Stimulated activated CD4-positive, alpha-beta T cell treated with anti-CD3 and anti-CD28 coated beads, Interleukin-4, amount 100 ng/mL, for 48 hours (primary cell): ENCODE data around the gene CCDC170.
"Not testable (repeated sequence)": the region's sequence is repeated elsewhere in the genome, so short reads cannot be mapped to it uniquely, and the experiment has no call there.

Experiments used
- DNase-seq, 2 donors: peaks; one replicate each; pipeline ENCODE4 v3.0.0-alpha.2; 2020; ENCODE audit warnings: low read depth in 2 of 2

CCDC170 gene

DNA sequence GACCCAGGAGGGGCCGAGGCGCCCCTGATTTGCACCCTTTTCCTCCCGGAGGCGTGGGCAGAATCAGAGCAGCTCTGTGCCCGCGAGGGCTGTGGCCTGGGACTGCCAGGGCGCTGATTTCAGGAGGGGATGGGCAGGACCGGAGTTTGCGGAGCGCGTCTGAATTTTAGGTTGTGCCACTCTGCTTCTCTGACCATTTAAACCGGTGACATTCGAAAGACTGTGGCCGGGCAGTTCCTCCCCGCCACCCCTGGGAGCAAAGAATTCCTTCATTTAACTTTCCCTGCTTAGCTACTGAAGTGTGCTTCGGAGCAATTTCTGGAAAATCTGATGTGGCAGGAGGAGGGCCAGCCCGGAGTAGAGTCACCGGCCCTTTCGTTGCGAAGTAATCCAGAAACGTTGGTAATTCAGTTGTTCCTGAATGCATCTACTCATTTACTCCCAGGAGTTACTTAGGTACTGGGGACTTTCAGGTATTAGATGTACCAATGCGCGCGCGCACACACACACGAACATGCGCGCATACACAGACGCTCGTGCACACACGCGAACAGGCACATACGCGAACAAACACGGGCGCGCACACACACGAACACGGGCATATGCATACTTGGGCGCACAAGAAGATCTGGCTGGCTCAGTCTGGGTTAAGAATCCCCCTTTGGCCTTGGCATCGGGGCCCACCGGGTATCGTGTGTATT is 568 bp downstream of the CCDC170 start:
- no peak for DNase-seq

DNA sequence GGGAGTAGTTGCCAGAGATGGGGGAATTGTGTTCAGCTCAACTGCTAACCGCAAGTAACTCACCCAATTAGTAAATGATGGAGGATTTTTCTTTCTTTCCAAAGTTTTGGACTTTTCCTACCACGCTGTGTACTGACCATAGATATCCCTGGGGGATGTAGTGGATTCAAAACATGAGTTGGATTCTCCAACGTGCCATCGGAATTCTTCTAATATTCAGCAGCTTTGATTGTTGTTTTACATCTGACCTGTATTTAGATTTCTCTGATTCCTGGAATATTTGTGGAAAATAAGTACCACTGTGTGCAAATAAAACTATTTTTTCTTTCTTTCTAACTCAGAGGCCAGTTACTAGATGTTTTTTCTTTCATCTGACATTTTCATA is 1.1 kb downstream of the CCDC170 start:
- DNase-seq, result no peak

DNA sequence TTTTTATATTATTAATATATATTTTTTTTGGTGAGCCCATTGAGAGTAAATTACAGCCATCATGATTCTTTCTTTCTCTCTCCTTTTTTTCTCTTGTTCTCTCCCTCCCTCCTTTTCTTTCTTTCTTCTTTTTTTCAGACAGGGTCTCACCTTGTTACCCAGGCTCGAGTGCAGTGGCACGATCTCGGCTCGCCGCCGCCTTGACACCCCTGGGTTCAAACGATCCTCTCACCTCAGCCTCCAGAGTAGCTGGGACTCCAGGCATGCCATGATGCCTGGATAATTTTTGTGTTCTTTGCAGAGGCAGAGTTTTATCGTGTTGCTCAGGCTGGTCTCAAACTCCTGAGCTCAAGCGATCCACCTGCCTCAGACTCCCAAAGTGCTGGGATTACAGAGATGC is 1.6 kb downstream of the CCDC170 start:
- DNase-seq, result no peak

DNA sequence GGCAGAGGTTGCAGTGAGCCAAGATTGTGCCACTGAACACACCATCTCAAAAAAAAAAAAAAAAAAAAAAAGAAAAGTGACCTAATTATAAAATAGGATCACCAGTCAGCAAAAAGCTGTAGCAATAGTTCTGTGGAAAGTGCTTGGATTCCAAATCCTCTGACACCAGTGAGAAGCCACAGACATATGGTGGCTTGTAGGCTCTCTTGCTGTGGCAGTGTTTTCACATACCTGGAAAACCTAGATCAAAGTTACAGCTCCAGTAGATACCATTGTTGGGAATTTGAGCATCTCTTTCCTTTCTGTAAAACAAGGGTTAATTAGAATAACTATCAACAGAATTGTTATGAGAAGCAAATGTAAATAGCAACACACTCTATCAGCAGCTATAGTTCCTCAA is 4.1 kb downstream of the CCDC170 start:
- no peak for DNase-seq

DNA sequence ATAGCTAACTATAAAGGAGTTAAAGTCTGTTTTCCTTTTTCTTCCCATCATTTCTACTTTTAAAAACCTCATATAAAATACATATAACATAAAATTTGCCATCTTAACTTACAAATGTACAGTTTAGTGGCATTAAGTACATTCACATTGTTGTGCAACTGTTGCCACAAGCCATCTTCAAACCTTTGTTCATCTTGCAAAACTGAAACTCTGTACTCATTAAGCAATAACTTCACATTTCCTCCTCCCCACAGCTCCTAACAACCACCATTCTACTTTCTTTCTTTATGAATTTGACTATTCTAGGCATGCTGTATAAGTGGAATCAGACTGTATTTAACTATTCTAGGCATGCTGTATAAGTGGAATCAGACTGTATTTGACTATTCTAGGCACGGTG is 4.5 kb downstream of the CCDC170 start:
- no peak for DNase-seq

DNA sequence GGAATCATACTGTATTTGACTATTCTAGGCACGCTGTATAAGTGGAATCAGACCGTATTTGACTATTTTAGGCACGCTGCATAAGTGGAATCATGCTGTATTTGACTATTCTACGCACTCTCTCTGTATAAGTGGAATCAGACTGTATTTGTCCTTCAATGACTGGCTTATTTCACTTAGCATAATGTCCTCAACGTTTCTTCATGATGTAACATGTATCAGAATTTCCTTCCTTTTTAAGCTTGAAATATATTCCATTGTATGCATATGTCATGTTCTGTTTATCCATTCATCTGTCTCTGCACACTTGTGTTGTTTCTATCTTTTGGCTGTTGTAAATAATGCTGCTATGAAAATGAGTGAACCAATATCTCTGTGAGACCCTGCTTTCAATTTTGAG is 5.7 kb downstream of the CCDC170 start:
- no peak for DNase-seq

DNA sequence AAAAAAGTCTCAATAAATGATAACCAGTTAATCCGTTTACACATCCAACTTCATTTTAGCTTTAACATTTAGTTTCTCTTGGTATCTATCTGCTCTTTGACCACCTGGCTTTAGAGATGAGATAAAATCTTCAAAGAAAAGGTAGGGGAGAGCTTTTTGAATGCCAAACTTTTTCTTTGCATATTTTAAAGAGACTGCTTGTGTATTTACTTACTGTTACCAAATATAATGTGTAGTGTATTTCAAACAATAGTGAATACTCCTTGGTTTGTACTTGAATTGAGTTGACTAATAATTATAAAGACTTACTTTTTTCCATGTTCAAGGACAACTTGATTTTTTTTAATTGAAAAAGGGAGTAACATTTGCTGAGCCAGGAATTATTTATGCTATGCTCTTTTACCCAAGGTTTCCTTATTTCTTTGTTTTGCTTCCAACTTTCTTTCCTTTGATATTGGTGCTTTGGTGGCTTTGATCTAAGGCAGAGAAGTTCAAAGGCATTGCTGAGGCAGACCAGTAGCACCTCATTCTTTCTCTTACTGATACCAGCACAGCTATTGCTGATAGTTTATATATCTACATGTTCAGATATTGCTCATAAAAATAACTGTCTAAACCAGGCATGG is 7.8 kb downstream of the CCDC170 start:
- no peak for DNase-seq

DNA sequence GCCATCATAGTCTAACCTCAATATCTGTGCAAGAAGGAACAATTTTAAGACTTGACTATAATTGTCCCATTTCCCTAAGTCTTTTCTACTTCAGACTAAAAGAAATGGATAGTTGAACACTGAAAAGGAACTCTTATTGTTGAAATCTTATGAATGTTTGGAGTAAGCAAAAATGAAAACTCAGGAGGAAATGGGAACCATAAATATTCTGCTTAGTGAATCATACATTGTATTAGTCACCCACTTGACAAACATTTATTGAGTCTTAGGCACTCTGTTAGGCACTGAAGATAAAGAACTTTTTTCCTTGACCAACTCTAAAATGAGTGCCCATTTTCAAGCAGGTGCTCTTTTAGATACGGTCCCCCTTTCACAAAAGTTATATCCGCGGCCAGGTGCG is 8.7 kb downstream of the CCDC170 start:
- DNase-seq, result no peak

DNA sequence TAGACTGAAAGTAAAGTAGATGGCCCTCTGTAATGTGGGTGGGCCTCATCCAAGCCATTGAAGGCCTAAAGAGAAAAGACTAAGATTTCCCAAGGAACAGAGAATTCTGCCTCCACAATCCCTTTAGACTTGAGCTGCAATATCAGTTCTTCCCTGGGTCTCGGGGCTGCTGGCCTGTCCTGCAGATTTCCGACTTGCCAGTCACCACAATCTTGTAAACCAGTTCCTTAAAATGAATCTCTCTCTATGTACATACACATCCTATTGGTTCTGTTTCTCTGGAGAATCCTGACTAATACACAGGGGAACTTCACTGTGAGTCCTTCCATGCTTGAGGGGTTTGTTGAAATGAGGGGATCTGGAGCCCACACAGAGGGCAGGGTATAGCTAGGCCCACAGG is 12.9 kb downstream of the CCDC170 start:
- DNase-seq, result no peak

DNA sequence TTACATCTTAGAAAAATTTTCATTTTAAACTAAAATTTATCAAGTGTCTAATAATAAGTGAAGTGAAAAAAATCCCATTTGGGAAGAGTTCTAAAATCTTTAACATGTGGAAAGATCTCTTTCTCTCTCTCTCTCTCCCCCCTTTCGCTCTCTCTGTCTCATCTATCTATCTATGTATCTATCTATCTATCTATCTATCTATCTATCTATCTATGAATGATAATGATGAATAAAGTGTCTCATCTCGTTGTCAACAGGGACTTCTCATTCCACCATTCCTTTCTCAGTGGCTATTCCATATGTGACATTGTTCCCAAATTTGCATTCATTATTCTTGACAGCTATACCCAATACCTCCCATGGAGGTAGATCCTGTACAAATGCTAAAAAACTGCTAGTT is 15.2 kb downstream of the CCDC170 start:
- DNase-seq, result no peak

DNA sequence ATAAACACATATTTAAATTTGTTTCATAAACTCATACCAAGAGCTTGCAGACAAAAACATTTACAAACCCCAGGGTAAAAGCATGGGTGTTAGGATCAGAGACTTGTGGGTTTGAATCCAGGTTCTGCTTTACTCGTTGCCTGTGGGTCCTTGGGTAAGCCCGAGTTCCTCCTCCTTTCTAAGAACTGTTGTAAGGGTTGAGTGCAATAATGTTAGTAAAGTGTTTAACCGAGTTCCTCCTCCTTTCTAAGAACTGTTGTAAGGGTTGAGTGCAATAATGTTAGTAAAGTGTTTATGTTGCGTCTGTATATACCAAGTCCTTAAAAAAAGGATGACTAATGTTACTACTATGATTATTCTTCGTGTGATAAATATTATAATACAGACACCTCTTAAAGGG is 18.7 kb downstream of the CCDC170 start:
- no peak for DNase-seq

DNA sequence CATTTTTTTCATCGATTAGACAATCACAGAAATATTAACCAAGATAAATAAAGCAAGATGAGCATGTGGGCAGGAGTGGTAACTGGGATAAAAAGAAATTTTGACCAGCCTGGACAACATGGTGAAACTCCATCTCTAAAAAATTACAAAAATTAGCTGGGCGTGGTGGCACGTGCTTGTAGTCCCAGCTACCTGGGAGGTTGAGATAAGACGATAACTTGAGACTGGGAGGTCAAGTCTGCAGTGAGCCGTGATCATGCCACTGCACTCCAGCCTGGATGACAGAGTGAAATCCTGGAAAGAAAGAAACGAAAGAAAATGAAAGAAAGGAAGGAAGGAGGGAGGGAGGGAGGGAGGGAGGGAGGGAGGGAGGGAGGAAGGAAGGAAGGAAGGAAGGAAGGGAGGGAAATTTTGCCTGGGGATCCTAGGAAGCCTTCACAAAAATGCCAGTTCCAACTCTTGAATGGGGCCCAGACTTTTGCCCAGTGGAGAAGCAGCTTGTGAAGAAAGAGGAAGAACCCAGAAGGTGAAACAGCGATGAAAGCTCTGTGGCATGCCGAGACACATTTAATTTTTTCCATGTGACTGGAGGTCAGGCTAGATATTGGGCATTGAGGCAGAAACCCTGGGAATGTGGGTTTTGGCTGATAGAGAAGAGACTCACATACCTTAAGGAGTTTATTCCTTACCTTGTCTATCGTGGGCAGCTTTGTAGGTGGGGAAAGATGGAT is 20.3 kb downstream of the CCDC170 start:
- no peak for DNase-seq

DNA sequence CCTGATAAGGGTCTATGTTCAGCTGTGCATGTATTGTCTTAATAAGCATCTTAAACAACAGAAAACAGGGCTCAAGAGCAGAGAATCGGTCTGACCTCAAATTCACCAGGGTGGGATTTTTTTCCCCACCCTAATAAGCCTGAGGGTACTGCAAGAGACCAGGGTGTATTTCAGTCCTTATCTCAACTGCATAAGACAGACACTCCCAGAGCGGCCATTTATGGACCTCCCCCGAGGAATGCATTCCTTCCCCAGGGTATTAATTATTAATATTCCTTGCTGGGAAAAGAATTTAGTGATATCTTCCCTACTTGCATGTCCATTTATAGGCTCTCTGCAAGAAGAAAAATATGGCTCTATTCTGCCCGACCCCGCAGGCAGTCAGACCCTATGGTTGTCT is 25.2 kb downstream of the CCDC170 start:
- DNase-seq, result not testable (repeated sequence)

DNA sequence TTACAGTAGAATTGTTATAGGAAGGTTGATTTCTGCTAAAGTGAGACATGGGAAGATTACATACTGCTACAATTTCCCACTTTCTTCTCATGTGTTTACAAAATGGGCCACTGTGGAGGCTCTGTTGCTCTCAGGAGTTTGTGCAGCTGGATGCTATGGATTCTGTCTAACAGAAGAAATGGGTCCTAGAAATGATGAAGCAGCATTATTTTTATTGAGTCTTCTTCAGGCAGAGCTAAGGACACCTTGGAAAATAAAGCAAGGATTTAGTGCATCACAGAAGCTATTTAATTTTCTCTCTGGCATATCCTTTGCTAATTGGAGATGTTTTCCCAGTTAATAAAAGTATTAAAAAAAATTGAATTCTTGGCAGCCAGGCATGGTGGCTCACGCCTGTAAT is 29.2 kb downstream of the CCDC170 start:
- no peak for DNase-seq

DNA sequence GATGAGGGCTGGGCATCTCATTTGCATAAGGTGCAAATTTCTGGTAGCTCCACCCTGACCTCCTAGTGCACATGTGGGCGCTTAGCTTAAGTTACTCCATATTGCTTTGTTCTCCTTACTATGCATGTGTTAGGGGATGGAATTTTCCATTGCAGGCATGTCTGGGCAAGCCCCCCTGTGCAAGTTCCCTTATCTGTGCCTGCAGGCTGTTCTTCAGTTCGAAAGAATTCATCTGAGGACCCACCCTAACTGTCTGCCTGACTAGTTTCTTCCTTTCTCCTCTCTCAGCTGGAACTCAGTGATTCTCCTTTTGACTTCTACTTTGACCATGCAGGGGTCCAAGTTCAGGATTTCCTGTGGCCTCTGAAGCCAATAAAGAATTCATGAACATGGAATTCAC is 30.2 kb downstream of the CCDC170 start:
- no peak for DNase-seq

DNA sequence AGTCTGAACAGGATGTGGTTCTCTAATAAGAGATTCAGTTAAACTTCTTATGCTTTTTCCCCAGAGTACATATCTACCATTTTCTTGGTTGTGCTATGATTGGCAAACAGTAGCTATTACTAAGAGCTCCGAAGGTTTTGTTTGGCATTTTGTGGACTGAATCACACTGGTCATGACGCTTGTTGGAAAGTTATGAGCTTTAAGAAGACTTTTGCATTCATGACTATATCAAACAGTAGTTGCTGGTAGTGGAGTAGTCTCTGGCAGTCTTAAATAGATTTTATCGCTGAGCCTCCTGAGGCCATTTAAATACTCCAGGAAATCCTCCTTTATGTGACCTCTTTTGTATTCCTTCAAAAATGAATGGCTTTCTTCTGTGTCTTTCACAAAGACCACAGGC is 40.8 kb downstream of the CCDC170 start:
- DNase-seq, result no peak

DNA sequence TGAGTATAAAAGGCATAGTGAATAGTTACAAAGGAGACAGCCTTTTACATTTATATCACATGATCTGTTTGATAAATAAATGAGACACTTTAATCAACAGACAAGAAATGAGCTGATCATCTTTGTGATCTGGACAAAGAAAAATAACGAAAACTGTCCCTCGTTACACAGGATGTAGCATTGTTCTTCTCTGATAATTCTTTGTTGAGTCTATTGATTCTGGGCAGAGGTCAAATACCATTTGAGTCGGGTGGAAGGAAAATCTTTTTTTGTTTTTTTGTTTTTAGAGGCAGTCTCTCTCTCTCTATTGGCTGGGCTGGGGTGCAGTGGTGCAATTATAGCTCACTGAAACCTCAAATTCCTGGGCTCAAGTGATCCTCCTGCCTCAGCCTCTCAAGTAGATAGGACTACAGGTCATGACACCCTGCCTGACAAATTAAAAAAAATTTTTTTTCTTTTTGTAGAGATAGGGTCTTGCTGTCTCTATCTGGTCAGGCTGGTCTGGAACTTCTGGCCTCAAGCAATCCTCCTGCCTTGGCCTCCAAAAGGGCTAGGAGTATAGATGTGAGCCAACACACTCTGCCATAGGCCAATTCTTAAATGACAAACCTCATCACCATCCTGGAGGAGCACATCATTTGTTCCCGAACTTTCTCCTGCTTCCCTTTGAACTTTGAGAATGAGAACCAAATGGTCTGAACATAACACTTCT is 41.8 kb downstream of the CCDC170 start:
- no peak for DNase-seq

DNA sequence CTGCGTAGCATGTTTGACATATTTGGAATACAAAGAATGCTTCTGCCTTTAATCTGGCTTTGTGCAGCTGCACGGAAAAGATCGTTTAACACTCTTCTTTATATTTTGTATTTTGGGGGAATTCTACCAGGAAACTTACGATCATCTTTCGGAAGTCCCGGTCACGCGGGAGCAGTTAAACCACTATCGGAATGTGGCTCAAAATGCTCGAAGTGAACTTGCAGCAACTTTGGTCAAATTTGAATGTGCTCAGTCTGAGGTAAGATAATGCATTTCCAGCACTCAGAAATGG is 42.3 kb downstream of the CCDC170 start:
- DNase-seq, result no peak

DNA sequence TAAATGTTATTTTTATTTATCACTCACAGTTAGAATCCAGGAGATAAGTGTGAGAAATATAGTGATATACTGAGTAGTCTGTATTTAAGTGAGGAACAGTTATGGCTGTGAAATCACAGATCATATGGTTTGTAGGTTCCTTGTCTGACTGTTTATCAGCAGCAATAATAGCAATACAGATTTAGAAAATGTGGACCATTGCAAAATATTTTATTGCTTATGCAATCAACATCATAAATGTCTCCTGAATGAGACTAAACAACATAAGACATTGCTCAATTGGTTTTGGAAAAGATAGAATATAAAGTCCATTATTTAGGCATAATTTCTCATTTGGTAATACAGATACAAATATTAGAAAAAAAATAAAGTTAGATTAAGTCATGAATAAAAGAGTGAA is 43.7 kb downstream of the CCDC170 start:
- no peak for DNase-seq

DNA sequence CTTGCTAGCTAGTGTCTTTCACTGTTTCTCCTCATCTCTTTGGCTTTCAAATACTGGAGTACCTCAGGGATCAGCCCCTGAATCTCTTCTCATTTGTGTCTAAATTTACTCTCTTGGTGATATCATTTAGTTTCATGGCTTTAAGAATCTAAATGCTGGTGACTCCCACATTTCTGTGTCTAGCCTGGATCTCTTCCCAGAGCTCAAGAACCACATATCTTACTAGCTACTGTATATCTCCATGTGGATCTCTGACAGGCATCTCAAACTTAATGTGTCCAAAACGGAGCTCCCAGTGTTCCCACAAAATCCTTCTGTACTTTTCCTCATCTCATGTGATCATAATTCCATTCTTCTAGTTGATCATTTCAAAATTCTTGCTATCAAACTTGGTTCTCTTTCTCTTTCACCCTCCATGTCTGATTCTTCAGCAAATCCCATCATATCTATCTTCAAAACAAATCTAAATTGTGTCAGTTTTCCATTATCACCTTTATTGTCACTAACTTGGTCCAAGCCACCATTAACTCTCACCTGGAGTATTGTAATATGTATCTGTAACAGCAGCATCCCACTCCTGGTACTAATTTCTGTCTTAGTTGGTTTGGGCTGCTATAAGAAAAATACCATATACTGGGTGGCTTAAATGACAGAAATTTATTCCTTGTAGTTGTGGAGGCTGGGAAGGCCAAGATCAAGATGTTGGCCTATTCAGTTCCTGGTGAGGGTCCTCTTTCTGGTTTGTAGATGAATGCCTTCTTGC is 45.9 kb downstream of the CCDC170 start:
- DNase-seq, result no peak

DNA sequence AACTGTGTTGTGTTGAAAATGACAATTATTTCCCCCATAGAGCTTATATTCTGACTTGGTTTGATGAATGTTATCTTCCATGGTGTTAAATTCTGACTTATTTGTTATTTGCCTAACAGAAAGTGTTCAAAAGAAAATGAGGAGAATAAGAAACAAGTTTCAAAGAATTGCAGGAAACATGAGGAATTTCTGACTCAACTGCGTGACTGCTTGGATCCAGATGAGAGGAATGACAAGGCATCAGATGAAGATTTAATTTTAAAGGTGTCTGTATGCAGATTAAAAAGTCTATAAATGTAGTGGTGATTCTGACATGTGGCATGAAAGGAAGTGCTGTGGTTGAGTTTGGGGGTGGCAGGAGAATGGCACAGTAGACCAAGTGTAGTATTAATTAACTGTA is 50.6 kb downstream of the CCDC170 start:
- DNase-seq, result no peak

DNA sequence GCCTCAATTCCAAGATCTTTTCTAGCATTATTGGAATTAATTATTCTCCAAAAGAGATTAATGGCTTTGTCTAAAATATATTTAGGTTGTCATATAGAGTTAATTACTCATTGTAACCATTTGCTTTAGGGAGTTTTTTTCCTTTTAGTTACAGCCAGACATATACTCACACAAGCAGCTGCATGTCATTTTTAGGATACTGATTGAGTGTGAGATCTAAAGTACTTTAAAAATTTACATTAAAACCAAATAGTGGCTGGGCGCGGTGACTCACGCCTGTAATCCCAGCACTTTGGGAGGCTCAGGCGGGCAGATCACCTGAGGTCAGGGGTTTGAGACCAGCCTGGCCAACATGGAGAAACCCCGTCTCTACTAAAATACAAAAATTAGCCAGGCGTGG is 51.1 kb downstream of the CCDC170 start:
- not testable (repeated sequence) for DNase-seq
